GM18517 (cell line): ENCODE results near the gene PPM1H.

ENCODE experiments used
- ATAC-seq: cut with Tn5 transposase; IDR thresholded peaks from one replicate; pipeline ENCODE4 v1.9.1; 2021; ENCODE audit warnings: mild to moderate bottlenecking, moderate library complexity; ENCODE audit not compliant: unreplicated experiment

PPM1H gene

DNA sequence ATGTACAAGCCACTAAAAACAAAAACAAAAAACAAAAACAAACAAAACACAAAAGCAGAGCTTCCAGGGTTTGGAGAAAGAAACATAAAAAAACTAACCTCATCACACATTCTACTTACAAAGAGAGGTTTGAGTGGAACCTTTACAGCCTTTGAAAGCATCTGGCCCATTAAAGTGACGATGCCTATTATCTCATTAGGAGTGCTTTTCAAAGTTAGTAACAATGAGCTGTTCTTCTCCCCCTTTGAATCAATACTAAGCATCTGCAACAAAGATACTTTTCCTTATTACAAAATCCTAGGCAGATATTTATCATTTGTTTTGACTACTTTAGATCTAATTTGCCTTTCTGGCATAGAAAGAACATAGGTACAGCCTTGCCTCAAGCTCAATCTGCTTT lies 217.3 kb downstream of the PPM1H start:
- ATAC-seq, result no peak

DNA sequence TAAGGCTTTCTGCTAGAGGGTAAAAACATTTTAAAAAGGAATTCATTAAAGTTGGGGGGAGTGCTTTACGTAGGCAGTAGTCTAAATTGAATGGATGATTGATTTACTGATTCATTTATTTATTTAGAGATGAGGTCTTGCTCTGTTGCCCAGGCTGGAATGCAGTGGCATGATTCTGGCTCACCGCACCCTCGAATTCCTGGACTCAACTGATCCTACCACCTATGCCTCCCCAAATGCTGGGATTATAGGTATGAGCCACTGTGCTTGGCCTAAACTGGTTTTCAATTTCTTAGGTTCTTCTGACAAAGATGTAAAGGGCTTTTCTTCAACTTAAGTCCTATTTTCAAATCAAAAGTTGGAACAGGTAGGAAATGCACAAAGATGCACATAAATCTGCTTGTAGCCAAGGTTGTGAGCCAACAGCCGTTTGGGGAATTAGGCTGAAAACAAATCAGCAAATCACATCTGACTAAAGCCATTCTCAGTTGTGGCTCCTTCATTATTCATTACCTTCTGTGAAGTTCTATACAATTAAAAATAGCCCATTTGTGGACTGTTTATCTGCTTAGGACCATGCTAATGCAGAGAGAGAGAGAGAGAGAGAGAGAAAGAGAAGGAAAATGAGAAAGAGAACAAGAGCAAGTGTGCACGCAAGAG lies 218.0 kb downstream of the PPM1H start:
- no peak for ATAC-seq

DNA sequence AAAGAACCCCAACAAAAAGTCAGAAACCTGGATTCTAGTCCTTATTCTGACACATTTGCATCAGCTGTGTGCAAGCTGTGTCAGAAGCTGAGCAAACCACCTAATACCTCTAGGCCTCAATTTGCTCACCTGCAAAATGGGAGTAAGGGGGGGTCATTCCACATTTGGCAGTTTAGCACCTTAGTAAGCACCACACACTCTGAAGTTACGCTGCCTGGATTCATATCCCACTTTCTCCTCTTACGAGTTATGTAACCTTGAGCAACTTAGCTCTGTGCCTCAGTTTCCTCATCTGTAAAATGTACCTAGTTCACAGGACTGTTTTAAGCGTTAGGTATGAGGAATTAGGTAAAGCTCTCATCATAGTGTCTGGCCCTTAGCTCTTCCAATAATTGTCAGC lies 218.9 kb downstream of the PPM1H start:
- no peak for ATAC-seq

DNA sequence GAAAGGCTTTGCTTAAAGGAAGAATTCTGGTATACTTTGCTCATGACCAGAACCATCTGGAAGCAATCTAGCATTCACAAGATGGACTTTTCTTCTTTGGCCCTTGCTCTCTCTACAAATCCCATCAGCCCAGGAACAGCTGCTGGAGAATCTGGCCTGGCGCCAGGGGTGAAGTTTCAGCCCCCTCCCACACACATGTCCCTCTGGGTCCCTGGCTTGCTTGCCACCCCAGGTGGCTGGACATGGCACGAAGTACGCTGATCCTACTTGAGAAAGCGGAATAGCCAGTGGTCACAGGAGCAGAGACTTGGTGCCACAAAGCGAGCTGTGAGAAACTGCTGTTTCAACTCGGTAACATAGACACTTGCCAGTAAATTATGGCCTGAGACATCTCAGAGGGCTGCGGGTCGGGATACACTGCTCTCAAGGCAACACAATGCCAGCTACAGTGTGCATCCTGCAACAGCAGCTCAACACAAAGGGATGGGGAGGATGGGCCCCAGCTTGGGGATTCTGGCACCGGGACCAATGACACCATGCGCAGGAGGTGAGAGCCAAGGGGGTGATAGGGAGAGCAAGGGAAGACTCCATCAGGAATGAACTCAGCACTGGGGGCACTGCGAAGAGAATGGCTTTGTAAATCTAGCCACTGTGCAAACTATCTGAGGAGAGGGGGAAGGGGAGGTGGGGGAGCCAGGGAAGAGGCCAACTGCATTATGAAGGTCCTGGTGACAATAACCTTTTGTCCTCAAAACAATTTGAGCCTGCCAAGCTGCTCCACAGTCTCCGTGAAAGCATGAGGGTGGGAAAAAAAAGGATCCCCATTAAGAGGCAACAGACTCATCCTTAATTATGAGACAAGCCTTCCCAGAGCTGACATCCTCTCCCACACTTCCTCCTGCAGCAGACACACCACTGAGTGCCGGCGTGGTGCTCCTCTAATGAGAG lies 219.9 kb downstream of the PPM1H start:
- no peak for ATAC-seq

DNA sequence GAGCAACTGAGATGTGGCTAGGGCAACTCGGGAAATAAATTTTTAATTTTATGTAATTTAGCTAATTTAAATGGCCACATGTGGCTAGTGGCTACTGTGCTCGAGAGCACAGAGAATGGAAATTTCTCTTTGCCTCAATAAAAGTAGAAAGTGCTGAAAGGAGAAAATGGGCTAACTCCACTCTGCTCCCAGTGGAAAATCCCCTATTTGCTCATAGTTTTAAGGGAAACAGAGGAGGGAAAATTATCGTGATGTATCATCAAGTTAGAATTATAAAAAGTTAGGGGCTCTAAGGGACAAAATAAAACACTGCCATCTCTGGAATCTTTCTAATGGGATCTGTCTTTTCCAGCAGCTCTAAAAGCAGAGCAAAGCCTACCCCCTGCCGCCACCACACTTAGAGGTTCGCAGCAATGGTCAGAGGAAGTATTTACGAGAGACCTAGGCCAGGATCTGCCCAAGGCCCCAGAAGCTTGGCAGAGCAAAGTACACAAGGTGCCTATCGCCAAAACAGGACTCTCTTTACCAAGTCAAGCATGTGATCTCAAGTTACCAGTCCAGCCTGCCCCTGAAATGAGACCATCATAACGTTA lies 220.7 kb downstream of the PPM1H start:
- no peak for ATAC-seq

DNA sequence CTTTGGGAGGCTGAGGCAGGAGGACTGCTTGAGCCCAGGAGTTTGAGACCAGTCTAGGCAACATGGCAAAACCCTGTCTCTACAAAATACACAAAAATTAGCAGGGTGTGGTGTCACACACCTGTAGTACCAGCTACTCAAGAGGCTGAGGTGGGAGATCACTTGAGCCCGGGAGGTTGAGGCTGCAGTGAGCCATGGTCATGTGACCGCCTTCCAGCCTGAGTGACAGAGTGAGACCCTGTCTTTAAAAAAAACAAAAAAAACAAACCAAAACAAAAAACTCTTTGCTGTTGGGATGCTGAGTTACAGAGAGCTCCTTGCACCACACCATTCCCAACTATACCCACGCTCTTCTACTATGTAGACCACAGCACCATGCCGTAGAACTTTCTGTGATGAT lies 221.2 kb downstream of the PPM1H start:
- ATAC-seq, result no peak

DNA sequence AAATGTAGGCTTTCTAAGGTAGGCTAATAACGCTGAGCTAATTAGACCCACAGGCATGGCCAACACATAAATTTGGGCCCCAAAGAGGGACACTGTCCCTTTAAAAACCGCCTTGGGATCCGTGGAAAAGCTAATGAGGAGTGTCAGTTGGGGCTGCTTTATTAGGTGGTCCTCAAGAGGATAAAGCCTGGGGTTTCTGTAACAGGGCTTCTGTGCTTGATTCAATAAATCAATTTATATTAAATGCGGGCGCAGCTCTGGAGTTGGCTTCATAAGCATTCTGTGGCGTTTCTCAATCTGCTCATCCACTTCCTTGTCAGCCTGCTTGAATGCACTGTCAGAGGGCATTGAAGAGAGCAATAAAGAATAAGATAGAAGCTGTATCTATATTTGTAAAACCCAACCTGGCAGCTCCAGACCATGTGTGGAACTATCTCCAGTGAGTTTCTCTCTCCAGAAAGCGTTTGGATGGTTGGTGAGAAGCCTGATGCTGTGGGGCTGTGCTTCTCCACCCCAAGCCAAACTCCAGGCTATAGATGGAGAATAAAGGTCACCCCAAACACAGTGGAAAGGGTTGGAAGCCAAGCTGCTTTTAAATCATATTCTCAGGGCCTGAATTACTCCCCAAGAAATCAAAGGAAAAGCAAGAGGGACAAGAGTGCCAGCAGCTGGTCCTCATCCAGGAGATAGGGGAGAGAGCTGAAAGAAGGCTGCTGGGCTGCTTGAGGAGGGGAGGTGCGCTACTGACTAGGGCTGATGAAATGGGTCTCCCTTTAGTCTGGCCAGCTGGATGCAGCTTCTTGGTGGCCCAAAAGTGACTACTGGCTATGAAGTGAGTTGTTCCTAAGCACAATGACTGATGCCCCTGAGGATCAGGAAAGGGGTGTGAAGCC lies 222.0 kb downstream of the PPM1H start:
- ATAC-seq, result no peak

DNA sequence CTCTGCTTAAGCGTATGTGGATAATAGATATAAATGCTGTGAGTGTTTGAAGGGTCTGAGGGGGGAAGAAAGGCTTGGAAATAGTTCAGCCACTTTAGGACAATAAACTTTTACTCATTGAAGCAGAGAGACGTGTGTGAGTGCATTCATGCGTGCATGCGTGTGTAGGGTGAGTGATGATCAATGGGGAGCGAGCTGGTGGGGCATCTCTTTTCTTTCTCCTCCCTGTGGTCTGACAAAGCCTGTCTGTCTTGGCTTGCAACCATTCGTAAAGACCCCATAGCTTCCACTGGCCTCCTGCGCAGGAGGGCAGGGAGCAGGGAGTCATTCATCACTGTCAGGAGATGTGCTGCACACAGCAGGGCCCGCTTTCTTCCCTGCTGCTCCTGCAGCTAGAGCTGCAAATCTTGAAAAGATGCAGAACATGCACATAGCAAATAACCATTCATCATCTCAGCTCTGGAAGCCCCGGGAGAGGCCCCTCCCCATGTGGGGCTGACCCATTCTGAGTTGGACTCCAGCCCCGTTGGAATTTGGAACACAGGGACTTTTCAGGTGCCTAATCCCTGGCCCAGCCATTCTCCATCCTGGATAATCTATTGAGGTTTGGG lies 223.2 kb downstream of the PPM1H start:
- ATAC-seq, result no peak

DNA sequence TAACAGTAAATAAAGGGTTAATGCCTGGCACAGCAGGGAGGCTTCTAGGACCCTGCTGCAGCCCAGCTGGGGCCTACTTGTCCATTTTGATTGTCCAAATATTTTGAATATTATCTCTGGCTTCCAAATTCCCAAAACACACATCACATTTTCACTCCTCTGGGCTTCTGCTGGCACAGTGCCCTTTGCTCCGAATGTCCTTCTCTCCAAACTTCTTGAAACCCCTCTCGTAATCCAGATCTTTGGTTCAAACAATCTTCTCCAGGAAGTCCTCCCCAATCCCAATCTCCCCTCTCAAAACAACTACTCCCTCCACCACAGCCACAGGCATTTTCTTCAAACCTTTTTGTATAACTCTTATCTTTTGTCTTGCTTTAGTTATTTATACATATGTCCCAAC lies 225.6 kb downstream of the PPM1H start:
- ATAC-seq, result no peak

DNA sequence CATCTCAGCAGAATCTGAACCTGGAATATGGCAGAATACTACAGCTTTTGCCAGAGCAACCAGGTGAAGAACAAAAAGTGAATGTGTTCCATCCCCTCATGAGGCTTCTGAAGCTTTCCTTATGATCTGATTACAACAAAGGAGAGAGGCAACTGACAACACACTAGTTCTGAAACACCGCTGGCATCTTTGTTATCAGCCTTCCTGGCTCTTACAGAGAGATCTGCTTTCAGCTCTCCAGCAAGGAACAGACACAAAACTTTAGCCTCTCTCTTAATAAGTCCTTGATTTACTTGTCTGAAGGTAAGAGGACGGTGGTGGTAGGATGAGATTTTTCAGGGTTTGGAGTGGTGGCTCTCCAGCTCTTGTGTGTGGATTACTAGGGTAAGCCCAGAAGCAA lies 227.0 kb downstream of the PPM1H start:
- ATAC-seq, result no peak

DNA sequence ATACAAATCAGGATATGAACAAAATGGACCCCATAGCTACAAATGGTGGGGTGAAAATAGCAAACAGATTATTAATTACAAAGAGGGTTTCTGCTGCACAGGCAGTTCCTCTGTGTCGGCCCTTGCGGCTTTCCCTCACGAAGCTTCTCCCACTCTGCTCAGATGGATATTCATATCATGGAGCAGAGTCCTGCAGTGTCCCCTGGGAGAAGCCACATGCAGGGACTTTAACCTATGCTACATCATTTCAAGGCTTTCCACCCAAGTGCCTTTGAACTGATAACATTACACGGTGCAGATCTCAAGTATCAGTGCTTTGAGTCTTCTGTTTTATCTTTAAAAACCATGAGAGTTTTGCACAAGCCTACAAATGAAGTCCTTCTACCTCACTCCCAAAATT lies 229.1 kb downstream of the PPM1H start:
- ATAC-seq, result no peak

DNA sequence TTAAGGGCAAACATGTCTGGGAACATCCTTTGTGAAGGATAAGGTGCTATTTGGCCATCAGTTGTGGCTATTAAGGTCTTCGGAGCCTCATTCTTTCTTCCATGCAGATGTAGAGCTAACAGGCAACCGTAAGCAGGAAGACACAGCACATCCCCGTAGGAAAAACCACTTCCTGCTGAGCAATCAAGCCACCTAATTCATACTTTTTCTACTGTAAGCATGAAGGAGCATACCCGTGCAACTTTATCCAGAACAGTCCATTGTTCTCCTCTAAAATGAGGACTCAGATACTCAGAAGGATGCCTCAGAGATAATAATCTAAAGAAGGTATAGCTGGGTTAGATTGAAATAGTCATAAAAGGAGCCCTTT lies 232.0 kb downstream of the PPM1H start:
- no peak for ATAC-seq

DNA sequence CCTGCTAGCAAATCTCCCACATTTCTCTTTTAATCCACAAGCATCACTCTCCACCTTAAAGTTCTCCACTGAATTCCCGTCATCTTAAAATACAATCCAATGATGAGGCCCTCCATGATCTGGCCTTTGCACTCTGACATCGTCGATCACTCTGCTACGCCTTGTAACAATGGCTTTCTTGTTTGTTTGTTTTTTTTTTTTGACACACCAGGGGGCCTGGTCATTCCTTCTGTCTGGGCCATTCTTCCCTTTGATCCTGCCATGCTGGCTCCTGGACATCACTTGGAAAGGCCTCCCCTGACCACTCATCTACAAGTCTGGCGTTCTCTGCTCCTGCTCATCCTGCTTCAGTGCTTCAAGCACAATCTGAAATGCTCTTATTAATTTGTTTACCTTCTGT lies 233.5 kb downstream of the PPM1H start:
- no peak for ATAC-seq

DNA sequence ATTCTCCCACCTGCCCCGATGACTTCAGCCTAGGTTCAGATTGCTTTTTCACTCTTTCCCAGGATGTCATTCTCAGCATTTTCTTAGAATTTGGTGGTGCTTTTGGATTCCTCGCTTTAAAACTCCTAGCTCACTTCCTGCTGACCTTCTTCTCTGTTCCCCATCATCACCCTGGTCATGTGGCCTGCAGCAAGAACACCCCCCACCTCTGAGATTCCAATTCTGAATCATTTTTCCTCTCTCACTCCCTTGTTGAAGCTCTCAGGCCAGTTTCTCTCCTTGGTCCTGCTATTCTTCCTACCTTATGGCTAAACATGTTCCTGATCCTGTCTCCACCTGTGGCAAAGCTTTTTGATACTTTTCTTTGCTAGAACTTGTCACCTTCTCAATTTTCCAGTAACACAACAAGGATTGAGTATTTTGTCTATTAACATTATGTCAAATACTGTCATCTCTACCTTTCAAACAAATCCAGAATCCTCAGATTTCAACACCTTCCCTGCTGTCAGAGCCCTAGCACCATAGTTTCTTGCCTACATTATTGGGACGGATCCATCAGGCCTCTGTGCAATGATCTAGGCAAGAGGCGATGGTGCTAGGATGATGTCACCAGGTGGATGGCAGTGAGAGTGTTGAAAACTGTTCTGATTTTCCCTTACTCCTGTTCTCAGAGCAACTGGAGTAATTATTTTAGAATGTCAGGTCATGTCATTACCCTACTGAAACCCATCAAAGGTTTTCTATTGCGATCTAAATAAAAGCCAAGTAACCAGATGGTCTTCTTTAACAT lies 234.7 kb downstream of the PPM1H start:
- no peak for ATAC-seq

DNA sequence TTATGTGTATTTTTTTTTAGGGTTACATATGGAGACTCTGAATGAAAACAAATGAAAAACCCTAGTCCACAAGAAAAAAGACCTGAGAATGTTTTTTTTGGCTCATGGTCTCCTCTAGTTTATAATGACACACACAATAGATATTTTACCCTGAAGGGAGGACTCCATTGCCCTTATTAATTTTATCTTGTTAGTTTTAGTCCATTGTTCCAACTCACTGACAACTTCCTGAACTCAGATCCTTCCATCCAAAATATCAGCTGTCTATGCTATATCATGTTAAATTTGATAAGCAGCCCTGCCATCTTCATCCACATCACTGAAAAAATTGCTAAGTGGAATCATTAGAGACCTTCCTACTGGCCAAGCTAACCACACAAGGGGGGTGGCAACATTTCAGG lies 236.2 kb downstream of the PPM1H start:
- ATAC-seq, result no peak

DNA sequence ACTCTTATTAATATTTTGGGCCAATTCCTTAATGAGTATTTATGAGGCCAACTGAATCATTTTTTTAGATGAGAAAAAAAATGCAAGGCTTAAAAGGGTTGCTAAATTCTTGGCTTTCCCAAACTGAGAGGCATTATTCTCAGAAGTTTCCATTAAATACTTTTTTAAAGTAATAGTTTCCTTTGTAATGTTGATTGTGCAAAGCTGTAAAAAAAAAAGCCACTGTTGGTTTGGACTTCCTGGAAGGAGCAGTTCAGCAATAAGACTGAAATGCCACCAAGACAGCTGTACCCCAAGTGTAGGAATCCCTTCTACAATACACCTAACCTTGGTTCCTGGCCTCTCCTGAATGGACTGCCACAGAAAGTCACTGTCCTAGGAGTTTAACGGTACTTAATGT lies 237.1 kb downstream of the PPM1H start:
- ATAC-seq, result no peak

DNA sequence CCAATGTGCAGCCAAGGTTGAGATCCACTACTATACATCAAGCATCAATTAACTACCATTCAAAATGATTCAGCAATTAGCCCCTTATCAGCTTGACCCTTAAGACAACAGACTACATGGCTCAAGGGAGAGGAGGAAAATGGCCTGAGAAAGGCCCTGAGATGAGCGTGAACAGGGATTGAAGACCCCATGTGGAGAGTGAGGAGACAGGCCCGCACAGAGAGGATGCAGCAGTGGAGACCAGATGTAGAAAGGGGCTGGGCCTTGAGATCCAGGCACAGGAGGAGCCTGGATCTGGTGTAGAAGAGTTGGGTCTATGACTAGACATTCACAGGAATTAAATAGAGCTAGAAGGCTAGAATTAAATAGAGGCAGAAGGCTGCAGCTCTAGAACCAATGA lies 239.3 kb downstream of the PPM1H start:
- no peak for ATAC-seq

DNA sequence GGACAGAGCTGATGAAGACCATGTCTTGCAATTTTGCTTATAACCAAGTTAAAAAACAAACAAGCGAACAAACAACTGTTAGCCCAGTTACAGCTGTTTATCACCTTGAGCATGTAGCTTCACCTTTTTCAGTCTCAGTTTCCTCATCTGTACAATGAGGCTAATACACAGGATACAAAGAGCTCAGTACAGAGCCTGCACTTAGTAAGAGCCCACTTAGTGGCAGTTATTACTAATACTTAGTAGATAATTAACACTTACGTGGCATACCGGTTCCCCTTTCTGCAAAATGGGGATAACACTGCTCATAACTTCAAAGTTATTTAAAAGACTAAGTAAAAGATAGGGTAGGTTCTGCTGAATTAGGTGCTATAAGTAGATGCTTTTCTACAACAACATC lies 240.3 kb downstream of the PPM1H start:
- peak; percentile 75 for ATAC-seq

DNA sequence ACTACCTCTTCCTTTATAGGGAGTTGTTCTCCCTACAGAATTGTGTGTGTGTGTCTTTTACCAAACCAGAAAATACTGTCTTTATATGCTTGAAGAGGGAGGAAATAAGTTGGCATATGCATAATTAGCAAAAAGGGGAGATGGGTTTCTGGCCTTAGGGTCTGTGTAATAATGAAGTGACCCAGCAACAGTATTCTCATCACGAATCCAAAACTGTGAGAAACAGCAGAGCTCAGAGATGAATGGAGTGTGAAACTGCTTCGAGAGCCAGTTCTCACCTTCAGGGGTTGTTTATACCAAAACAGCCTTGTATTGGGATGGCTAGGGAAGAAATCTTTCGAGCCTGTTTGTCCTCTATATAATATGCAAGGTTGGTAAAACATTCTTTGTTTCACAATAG lies 240.8 kb downstream of the PPM1H start:
- peak; percentile 9 for ATAC-seq
